Measurements from ENCODE around the gene RBL2. TPM values are rescaled to one million over a fixed set of nuclear protein-coding genes. Genes with fewer than 3 reads are reported as not detected.
"Not testable (repeated sequence)": the region's sequence is repeated elsewhere in the genome, so short reads cannot be mapped to it uniquely, and the experiment has no call there.

Gene RBL2
- total RNA-seq, 1 experiment from 2014 or later: 38.4 TPM

DNA sequence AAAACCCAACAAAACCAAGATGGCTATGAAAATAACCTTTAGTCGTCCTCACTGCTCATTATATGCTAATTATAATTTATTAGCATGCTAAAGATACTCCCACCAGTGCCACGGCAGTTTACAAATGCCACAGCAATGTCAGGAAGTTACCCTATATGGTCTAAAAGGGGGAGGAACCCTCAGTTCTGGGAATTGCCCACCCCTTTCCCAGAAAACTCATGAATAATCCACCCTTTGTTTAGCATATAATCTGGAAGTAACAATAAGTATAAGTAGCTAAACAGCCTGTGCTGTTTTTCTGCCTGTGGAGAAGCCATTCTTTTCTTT is 14.9 kb upstream of the RBL2 start:
- H3K9me3 Mint-ChIP-seq: peaks cover 26% of the 10 kb centered on the region
- H3K4me3 Mint-ChIP-seq; H3K4me1 Mint-ChIP-seq; H3K27ac Mint-ChIP-seq; POLR2A ChIA-PET; CTCF ChIA-PET; H3K27me3 Mint-ChIP-seq (ENCODE audit: low read depth); DNase-seq (ENCODE audit: low spot score); ATAC-seq: not testable (repeated sequence)
- H3K36me3 Mint-ChIP-seq: peaks cover 24% of the 10 kb centered on the region

DNA sequence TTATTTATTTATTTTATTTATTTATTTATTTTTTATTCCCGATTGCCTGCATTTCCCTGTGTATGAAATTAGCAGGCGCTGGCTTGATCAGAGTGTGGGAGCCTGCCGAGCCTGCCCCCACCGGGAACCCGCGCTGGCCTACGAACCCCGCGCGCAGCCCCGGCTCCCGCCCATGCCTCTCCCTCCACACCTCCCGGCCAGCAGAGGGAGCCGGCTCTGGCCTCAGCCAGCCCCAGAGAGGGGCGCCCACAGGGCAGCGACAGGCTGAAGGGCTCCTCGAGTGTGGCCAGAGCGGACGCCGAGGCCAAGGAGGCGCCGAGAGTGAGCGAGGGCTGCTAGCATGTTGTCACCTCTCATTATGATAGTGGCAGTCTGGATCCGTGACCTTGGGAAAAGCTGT is 13.0 kb upstream of the RBL2 start:
- H3K36me3 Mint-ChIP-seq: peaks cover 38% of the 10 kb centered on the region
- TF ChIP-seq OVOL2 (CRISPR knock-in tag; IDR thresholded peaks at IDR 0.05; ENCODE audit: borderline replicate concordance) (no peak), RELA (CRISPR knock-in tag; IDR thresholded peaks at IDR 0.05; ENCODE audit: borderline replicate concordance) (no peak), SMAD3 (CRISPR knock-in tag; IDR thresholded peaks at IDR 0.05; ENCODE audit: borderline replicate concordance) (no peak), ZNF232 (CRISPR knock-in tag; IDR thresholded peaks at IDR 0.05) (no peak), IRF2 (CRISPR knock-in tag; IDR thresholded peaks at IDR 0.05; ENCODE audit: borderline replicate concordance, low read depth) (no peak), CDX4 (CRISPR knock-in tag; IDR thresholded peaks at IDR 0.05; ENCODE audit: borderline replicate concordance) (no peak)
- DNase-seq (ENCODE audit: low spot score): no peak
- H3K27ac Mint-ChIP-seq: no peak overlapping the region
- POLR2A ChIA-PET: no interaction called here
- peak; percentile 47 for ATAC-seq
- H3K4me1 Mint-ChIP-seq: no peaks in the 10 kb centered on the region; the same call in 1 of the 2 replicates
- CTCF ChIA-PET: no interaction called here
- no peak overlapping the region for H3K4me3 Mint-ChIP-seq
- peaks cover 38% of the 10 kb centered on the region for H3K9me3 Mint-ChIP-seq
- peaks cover 6% of the 10 kb centered on the region; the same call in 1 of the 2 replicates for H3K27me3 Mint-ChIP-seq (ENCODE audit: low read depth)

DNA sequence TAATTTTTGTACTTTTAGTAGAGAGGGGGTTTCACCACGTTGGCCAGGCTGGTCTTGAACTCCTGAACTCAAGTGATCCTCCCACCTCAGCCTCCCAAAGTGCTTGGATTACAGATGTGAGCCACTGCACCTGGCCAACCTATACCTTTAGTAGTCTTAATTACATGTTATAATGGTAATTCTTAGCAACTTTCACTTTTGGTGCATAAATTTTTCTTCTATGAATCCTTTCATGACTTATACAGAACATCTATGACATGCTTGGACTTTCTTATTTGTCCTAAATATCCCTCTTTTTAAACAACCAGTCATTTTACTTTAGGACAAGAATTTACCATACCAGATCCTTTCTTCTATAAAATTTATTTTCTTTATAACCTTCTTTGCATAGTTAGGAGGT is 10.3 kb upstream of the RBL2 start:
- CTCF ChIA-PET, POLR2A ChIA-PET: not testable (repeated sequence)

DNA sequence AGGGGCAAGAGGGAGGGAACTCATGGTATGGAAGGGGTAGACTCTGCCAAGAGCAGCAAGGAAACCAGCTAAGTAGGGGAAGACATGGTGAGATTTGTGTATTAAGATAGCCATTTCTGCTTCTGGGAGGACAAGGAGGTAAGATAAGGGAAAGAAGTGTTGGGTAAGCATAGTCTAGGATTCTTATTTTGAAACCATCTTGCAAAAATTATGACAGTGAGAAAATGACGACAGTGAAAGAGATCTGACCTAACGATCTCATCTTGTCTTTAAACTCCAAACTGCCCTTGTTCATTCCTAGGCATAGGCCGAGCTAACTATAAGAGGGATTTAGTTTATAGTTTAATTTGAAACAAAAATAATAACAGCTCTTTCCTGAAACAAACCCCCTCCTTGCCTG is 5.6 kb upstream of the RBL2 start:
- no peak overlapping the region for H3K4me3 Mint-ChIP-seq
- no peak for DNase-seq (ENCODE audit: low spot score)
- no peak overlapping the region for H3K27ac Mint-ChIP-seq
- H3K9me3 Mint-ChIP-seq: peaks cover 58% of the 10 kb centered on the region
- no peak for ATAC-seq
- ChIA-PET CTCF (no interaction called here), POLR2A (no interaction called here)
- peaks cover 4% of the 10 kb centered on the region for H3K4me1 Mint-ChIP-seq
- peaks cover 19% of the 10 kb centered on the region for H3K36me3 Mint-ChIP-seq
- TF ChIP-seq ZNF512 (CRISPR knock-in tag; IDR thresholded peaks at IDR 0.05; ENCODE audit: borderline replicate concordance) (no peak), PREB (CRISPR knock-in tag; IDR thresholded peaks at IDR 0.05; ENCODE audit: borderline replicate concordance) (no peak)
- H3K27me3 Mint-ChIP-seq (ENCODE audit: low read depth): peaks cover 4% of the 10 kb centered on the region; the same call in 1 of the 2 replicates

More for the DNA sequence above, 10.3 kb upstream of the RBL2 start:
- Mint-ChIP-seq H3K36me3 (peaks cover 38% of the 10 kb centered on the region), H3K9me3 (peaks cover 55% of the 10 kb centered on the region)
- not testable (repeated sequence) for ATAC-seq; DNase-seq (ENCODE audit: low spot score); H3K27me3 Mint-ChIP-seq (ENCODE audit: low read depth); H3K4me1 Mint-ChIP-seq; H3K27ac Mint-ChIP-seq; H3K4me3 Mint-ChIP-seq

- POLR2A ChIA-PET: interaction anchor here (0.6 kb wide), 1 partner anchor 732 kb away, joined by 4 read pairs; no protein-coding TSS in a partner anchor
- no peak for ATAC-seq
- TF ChIP-seq E2F1 (CRISPR knock-in tag; IDR thresholded peaks at IDR 0.05) (no peak), AFF4 (CRISPR knock-in tag; IDR thresholded peaks at IDR 0.05; ENCODE audit: borderline replicate concordance) (no peak), ATF6 (CRISPR knock-in tag; IDR thresholded peaks at IDR 0.05) (no peak), GRHL2 (CRISPR knock-in tag; IDR thresholded peaks at IDR 0.05; ENCODE audit: insufficient replicate concordance, severe bottlenecking) (no peak), OVOL2 (CRISPR knock-in tag; IDR thresholded peaks at IDR 0.05; ENCODE audit: borderline replicate concordance) (no peak), SOX15 (CRISPR knock-in tag; IDR thresholded peaks at IDR 0.05) (no peak)
Measured at GRCh38 chr16:53429221-53429943, 4.9 kb upstream of the RBL2 start.

More at GRCh38 chr16:53429221-53429943, 4.9 kb upstream of the RBL2 start:
- Mint-ChIP-seq H3K27me3 (ENCODE audit: low read depth) (no peaks in the 10 kb centered on the region; the same call in 1 of the 2 replicates), H3K27ac (no peak overlapping the region), H3K4me3 (no peak overlapping the region), H3K4me1 (peaks cover 7% of the 10 kb centered on the region), H3K36me3 (peaks cover 14% of the 10 kb centered on the region), H3K9me3 (peaks cover 52% of the 10 kb centered on the region)
- CTCF ChIA-PET: no interaction called here
- DNase-seq (ENCODE audit: low spot score): no peak
